ENCODE measurements around the gene SLC22A2.

DNA sequence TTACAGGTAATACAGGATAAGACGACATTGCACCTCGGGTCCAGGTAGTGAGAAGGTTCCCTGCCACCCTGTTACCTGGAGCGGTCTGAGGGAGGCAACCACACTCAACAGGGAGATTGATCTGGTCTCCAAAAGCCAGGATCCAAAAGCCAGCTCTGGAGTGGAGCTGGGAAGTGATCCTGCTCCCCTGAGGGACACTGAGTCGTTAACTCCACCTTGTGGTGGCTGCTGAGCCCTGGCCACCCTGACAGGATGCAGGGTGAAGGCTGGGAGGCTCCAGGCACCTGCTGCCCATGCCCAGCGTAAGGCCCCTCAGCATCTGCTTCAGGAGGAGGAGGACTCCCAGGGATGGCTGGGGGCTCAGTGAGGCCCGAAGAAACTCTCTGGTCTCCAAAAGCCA is 38.7 kb upstream of the SLC22A2 start:
- TF ChIP-seq, protein P1, sequence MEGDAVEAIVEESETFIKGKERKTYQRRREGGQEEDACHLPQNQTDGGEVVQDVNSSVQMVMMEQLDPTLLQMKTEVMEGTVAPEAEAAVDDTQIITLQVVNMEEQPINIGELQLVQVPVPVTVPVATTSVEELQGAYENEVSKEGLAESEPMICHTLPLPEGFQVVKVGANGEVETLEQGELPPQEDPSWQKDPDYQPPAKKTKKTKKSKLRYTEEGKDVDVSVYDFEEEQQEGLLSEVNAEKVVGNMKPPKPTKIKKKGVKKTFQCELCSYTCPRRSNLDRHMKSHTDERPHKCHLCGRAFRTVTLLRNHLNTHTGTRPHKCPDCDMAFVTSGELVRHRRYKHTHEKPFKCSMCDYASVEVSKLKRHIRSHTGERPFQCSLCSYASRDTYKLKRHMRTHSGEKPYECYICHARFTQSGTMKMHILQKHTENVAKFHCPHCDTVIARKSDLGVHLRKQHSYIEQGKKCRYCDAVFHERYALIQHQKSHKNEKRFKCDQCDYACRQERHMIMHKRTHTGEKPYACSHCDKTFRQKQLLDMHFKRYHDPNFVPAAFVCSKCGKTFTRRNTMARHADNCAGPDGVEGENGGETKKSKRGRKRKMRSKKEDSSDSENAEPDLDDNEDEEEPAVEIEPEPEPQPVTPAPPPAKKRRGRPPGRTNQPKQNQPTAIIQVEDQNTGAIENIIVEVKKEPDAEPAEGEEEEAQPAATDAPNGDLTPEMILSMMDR (IDR thresholded peaks at IDR 0.05), result no peak
- TF ChIP-seq POLR2A (IDR thresholded peaks at IDR 0.05), result no peak
